HG03442 (cell line): Measurements from ENCODE around the gene KLF4.

Experiments used
- ATAC-seq: cut with Tn5 transposase; IDR thresholded peaks from one replicate; pipeline ENCODE4 v1.9.1; 2021; ENCODE audit warnings: mild to moderate bottlenecking, moderate library complexity; ENCODE audit not compliant: unreplicated experiment

Gene KLF4

DNA sequence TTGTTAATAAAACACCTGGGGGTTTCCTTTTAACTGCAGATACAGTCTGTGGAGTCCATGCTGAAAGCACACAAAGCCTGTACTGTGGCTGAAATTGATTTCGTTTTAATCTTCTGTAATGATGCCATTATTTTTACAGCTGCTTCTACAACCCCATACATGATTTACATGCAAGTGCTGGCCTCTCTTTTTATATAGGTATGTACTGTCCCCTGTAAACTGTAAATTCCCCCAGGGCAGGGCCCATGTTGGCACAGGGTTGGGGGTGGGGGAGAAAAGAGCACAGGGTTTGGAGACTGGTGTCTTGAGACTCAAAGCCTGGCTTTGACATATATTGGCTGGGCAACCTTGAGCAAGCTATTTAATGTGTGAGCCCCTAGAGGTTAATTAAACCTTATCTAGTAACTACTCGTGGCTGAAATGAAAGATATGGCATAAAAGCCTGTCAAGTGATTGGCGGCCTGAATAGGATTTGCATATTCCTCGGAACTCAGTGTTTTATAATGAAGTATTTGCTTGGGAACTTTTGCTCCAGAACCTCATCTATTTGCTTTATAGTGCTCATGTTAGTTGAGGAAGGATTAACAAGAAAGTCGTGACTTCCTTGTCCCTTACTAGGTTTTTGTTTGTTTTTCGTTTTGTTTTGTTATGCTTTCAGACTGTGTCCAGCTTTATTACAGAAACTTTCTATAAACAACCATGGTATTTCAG lies 34.0 kb downstream of the KLF4 start:
- no peak for ATAC-seq

DNA sequence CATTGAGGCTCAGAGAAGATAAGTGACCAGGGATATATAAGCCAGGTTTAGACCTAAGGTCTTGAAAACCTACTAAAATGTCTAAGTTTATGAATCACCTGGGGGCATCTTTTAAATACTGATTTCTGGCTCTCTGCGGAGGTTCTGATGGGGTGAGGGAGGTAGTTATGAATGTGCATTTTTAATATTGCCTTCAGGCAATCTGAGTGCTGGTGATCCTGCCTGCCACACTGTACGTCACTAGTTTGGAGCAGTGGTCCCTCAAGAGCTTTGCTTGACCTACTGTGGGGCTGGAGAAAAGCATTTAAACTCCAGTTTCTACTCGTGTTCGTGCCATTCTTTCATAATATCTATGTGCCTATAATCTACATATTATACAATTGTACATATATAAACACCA lies 36.1 kb downstream of the KLF4 start:
- ATAC-seq, result no peak

DNA sequence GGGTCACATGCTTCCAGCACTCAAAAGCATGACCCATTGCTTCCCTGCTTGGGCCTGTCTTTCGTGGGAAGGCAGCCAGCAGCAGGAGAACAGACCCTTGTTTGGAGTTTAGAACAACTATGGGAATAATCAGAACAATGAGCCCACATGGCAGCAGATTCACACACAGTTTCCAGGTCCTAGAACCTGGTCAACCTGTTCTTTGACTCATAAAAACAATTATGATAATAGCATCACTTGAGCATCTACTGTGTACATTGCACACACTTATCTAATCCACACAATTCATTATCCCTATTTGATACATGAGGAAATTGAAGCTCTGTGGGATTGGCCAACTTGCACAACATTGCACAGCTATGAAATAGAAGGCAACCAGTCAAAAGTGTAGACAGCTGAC lies 41.7 kb downstream of the KLF4 start:
- ATAC-seq, result no peak

DNA sequence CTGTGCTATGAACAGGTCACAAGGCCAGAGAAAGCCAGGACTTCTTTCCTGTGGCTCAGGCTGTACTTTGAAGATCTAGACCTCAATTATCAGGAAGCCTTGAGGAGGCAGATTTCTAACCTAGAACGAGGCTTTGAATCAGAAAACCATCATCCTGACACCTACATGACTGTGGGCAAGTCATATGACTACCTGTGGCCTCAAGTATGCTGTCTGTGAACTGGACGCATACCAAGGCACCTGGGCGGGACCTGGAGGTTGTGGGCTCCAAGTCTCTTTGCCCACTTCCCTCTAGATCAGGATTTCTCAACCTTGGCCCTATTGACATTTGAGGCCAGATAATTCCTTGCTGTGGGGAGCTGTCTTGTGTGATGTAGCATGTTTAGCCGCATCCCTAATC lies 42.5 kb downstream of the KLF4 start:
- no peak for ATAC-seq

DNA sequence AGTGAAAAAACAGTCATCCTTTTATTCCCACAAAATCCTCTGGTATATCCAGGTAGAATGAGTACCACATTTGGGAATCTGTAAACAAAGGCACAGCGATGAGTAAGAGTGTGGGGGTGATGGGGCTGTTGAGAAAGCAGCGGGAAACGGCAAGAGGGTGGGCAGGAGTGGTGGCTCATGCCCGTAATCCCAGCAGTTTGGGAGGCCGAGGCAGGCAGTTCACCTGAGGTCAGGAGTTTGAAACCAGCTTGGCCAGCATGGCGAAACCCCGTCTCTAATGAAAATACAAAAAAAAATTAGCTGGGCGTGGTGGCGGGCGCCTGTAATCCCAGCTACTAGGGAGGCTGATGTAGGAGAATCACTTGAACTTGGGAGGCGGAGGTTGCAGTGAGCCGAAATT lies 43.1 kb downstream of the KLF4 start:
- no peak for ATAC-seq

DNA sequence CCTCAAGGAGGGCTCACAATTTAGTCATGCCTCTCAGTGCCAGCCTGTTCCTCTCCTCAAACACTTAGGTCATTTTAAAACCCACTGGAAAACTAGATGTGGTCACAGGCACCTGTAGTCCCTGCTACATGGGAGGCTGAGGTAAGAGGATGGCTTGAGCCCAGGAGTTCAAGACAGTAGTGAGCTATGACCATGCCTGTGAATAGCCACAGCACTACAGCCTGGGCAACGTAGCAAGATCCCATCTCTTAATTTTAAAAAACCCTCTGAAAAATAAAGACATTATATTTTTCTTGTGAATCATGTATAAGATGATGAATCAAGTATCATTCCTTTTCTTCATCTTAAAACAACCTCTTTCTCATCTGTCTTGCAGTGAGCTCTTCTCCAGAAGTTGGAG lies 45.8 kb downstream of the KLF4 start:
- no peak for ATAC-seq

DNA sequence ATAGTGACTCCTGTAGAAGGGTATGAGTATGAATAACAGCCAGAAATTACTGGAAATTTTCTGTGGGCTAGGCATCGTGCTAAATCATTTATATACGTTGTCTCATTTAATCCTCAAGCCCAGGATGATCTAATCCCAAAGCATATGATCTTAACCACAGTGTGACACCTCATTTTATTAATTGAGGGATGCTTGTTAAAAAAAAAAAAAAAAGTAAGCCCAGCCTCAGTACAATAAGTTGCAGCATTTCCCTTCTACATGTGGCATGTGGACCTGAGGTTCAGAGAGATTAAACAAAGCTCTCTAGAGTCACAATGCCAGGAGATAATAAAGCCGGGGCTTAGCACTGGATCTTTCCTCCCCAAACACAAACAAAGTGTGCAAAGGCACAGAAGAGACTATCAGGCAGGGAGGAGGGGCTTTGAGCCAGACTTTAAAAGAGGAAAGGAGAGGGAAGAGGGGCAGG lies 49.5 kb downstream of the KLF4 start:
- no peak for ATAC-seq

DNA sequence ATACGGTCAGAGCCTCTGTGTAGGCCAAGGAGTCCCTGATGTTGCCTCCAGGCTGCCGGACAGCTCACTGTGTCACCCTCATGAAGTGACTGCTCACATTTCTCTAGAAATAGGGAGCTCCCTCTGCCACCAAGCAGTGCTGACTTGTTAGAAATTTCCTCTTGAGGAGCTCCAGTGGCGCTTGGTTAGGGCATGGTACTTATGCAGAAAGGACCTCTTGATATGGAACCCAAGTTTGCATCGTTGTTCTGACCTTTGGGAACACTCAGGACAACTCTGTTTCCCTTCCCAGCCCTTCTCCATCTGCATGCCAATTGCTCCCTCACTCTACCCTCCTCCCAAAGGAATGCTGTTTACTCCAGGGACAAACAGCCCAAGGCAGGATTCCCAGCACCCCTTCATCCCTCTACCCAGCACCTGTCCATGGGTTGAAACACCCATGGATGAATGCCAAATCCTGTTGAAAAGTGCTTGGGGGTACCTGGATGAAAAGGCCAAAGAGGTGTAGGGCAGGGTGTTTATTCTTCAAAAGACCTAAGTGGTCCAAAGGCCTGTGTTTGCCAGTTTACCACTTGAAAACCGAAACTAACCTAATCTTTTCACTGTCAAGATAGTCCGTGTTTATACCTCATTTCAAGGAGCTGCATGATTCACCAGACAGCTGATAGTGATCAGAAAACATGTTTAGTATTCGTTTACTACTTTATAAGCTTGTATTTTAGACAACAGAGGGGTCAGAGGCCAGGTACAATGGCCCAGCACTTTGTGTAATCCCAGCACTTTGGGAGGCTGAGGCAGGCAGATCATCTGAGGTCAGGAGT lies 51.1 kb downstream of the KLF4 start:
- ATAC-seq, result no peak

DNA sequence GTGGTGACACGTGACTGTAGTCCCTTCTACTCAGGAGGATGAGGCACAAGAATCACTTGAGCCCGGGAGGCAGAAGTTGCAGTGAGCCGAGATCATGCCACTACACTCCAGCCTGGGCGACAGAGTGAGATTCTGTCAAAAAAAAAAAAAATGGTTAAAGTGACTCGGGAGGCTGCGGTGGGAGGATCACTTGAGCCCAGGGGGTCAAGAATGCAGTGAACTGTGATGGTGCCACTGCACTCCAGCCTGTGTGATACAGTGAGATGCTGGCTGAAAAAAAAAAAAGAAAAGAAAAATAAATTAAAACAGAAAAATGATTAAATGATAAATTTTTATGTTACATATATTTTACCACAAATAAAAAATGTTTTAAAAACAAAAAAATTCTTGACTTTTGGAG lies 51.9 kb downstream of the KLF4 start:
- ATAC-seq, result no peak

DNA sequence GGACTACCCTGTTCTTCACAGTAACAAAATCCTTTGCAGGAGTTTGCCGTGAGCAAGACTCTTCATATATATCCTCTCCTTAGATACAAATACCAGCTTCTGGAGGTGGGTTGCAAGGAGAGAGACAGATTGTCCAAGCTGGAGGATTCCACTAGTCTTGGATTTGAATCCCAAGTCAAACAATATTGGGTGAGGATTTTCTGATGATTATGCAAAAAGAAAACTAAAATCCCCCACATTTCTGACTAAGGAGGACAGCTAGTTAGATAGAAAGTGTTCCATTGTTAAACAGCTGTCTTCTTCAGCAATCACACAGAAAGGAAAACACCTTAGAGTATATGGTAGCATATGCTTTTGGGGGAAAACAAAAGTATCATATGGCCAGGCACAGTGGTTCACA lies 54.2 kb downstream of the KLF4 start:
- no peak for ATAC-seq
